ENCODE data around the gene BSN.

The BSN gene

DNA sequence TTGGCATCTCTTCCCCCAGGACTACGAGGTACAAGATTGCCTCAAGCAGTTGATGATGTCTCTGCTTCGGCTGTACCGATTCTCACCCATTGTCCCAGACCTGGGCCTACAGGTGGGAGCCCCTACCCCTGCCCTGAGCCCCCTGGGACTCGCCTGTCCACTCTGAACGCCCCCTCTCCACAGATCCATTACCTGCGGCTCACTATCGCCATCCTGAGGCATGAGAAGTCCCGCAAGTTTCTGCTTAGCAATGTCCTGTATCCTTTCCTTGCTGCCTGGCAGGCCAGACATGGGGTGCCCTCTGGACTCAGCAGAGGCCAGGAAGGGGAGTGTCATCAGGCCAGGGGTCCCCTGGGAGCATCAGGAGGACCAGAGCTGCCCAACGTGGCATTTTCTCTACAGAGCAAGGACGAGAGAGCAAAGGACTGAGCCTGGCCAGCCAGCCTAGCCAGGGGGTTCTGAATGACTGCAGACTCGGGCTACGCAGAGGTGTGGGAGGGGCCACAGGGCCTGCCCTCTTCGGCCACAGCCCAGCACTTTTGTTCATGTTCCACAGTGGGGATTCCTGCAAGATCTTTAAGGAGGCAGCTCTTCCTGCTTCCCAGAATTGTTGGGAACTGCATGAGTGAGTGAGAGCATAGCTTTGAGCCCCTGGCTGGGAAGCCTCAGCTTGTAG is 146.3 kb downstream of the BSN start:
- no peak for DNase-seq

DNA sequence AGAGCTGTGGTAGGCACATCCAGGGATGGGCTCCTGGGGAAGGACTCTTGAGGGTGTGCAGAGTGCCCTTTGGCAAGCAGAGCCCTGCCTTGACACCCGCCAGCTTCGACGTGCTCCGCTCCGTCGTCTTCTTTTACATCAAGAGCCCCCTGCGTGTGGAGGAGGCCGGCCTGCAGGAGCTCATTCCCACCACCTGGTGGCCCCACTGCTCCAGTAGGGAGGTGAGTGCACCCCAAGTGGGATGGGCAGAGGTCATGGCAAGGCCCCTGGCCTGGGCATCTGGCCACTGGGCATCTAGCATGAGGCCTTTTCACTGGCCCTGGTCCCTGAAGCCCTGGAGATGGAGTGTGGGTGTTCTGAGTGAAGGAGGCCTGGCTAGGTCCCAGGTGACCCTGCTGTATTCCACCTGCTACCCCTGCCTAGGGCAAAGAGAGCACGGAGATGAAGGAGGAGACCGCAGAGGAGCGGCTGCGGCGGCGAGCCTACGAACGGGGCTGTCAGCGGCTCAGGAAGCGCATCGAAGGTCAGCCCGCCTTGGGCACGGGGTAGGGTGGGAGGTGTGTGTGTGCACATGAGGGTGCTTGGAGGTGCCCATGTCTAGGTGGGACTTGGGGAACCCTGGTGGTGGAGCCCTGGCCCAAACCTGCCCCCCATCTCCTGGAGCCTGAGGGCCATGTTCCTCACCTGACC is 147.3 kb downstream of the BSN start:
- no peak for DNase-seq

DNA sequence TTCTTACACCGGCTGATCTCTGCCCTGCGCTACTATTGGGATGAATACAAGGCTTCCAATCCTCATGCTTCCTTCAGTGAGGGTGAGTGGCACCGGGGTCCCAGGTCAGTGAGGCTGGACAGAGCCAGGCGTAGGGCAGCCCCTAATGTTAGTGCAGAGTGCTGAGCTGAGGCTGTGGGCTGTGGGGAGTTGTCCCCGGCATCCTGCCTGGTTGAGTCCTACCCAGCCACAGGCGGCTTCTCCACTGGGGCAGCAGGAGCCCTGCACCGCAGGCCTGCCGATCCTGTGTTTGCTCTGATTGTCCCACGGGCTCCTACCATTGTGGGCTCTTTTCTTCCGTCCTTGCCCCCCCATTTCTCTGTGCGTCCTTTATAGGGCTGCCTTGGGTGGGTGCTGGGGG is 148.4 kb downstream of the BSN start:
- no peak for DNase-seq

DNA sequence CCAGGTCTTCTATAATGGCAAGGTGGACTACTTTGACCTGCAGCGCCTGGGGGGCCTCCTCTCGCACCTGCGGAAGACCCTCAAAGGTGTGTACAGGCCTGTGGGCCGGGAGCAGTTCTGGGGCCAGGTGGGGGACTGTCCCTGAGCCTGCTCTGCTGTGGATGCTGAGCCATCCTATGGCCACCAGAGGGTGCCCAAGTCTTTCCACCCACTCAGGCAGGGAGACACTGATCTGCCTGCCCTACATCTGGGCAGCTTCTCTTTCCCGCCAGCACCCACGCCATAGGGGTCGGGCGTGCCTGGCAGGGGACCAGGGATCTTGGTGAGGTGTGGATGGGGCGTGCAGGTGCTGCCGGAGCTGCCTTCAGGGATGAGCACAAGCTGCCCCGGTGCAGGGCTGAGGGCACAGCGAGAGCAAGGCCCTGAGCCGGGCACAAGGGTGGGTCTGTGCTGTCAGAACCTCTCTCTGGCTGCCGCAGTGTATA is 149.2 kb downstream of the BSN start:
- DNase-seq = peak; percentile 17

DNA sequence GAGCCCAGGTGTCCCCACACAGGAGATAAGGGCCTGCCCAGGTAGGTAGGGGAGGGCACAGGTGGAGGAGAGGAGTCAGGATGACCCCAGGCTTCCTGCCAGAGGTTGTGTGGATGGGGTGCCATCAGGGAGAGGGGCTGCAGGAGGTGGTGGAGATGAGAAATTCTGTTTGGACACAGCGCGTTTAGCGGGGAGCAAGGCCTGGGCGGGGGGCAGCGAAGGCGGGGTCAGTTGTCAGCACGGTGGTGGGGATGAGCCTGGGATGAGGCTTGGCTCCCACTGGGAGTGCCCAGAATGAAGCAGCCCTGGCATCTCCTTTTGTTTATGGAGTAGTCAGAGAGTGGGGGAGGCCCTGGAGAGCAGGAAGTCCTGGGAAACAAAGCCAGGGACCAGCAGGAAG is 149.7 kb downstream of the BSN start:
- DNase-seq = no peak

DNA sequence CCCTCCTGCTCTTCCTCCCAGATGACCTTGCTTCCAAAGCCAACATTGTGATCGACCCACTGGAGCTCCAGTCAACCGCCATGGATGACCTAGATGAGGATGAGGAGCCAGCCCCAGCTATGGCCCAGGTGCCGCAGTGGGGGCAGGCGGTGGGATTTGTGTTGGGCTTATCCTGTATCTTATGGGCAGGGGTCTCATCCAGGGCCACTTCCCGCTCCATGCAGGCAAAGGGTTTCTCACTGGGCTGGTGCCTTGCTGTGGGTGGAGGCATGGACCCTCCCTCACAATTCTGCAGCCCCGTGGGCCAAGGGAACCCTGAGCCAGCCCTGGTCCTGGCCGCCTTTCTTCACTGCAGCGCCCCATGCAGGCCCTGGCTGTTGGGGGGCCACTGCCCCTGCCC is 150.4 kb downstream of the BSN start:
- DNase-seq = no peak

DNA sequence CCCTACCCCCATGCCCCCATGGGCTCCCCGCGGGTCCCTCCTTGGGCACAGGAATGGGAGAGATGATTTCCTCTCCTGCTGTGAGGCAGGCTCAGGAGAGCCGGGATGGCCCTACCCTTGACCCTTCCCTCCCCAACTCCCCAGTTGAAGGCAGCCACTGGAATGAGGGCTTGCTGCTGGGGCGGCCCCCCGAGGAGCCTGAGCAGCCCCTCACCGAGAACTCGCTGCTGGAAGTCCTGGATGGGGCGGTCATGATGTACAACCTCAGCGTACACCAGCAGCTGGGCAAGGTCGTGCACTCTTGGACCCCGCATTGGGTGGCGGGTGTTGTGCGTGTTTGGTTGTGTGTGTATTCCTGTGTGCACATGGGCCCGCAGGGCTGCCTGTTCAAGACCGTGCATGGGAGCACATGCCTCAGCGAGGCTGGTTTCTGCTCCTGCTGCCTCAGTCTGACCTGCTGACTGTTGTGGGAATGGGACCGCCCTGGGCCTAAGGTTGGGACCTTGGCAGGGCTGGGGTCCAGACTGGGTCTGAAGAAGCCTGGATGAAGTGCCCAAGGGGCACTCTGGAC is 151.2 kb downstream of the BSN start:
- DNase-seq = no peak

DNA sequence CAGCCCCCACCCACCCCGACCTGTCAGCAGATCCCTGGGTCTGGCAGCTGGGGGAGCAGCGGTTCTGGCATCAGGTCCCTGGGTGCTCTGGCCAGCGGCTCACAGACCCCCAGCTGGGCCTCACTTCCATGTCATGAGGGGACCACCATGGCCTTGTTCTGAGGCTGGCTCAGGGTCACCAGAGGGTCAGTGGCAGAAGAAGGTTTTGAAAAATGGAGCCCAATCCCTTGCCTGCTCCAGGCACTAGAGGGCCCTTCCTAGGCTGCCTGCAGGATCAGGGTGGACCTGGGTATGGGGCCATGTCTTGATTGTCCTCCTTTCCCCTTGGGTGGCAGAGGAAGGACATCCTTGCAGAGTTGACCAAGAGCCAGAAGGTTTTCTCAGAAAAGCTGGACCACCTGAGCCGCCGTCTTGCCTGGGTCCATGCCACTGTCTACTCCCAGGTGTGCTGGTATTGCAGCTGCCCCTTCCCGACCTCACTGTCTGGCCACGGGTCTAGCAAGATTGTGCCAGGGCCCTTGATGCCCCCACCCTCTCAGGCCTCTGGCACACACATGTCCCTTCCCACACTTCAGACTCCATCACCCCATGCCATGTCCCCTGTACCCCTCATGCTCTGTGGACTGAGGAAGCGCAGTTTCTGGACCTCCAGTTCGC is 152.3 kb downstream of the BSN start:
- DNase-seq = no peak

DNA sequence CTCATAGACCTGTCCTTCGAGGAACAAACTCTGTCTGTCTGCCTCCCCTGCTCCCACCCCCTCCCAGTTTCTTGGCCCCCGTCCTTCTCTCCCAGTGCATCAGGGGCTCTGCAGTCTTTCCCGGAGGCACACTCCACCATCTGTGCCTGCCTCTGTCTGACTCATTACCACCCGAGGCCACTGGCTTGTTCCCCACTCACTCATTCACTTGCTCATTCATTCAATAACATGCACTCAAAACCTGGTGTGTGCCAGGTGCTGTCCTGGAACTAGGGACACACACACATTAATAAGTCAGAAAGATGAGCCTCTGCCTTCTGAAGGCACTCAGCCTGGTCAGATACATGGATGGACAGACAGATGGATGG is 152.8 kb downstream of the BSN start:
- no peak for DNase-seq

DNA sequence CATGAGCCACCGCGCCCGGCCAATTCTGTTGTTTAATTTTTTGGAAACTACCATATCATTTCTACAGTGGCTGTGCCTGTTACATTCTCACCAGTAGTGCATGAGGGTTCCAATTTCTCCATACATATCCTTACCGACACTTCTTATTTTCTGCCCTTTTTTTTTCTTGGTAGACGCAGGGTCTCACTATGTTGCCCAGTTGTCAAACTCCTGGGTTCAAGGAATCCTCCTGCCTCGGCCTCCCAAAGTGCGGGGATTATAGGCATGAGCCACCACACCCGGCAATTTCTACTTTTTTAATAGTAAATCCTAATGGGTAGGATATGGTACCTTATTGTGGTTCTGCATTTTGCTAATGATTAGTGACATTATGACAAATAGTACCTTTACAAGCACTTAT is 155.6 kb downstream of the BSN start:
- no peak for DNase-seq

DNA sequence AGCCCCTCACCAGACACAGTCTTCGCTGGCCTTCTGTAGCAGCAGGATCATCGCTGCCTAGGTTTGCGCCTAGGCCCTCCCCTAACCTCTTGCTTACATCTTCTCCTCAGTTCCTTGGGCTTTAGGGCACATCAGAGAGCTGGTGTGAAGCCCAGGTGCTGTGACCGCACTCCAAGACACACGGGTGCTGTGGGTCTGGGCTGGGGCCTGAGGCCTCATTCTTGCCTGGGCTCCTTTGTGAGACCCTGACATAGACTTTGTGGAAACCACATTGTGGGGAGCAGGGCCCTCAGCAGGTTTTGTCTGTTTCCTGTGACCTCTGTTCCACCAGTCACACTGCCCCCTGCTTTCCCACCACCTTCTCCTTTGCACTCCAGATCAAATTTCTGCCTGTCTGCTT is 157.2 kb downstream of the BSN start:
- DNase-seq = no peak

DNA sequence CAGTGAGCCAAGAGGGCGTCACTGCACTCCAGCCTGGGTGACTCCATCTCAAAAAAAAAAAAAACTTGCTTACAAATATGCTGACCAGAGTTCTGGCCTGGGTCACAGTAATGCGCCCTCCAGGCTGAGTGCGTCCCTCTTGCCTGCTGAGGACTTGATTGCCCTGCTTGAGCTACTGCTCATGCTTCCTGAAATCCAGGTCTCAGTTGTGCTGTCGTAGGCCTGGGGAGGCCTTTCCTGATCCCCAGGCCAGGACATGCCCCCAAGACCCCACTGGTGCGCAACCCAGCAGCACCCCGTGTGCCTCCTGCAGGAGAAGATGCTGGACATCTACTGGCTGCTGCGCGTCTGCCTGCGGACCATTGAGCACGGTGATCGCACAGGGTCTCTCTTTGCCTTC is 157.9 kb downstream of the BSN start:
- DNase-seq = no peak

DNA sequence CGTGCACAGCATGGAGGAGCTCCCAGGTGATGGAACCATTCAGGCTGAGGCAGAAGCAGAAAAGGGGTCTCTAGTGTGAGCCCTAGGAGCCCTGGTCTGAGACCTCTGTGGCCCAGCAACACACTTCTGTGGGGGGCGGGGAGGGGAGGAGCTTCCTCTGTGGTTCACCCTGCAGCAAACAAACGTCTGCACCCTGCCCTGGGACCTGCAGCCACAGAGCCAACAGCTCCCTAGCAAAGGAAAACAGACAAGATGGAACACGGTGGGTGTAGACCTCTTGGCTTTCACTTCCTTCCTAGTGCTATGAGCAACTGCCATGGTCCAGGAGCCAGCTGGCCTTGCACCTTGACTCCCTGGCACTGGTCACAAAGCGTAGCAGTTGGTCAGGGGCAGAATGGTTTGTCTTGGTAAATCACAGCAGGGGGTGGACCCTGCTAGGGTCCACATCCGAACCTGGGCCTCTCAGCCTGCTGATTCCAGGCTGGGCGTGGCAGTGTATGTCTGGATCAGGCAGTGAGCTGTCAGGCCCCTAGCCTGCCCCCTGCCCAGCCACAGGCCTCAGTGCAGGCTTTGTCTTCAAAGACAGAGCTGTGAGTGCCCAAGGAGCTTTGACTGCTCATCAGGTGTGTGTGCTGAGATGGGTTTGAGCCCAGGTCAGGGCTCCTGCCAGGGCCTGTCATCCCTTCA is 158.5 kb downstream of the BSN start:
- no peak for DNase-seq

DNA sequence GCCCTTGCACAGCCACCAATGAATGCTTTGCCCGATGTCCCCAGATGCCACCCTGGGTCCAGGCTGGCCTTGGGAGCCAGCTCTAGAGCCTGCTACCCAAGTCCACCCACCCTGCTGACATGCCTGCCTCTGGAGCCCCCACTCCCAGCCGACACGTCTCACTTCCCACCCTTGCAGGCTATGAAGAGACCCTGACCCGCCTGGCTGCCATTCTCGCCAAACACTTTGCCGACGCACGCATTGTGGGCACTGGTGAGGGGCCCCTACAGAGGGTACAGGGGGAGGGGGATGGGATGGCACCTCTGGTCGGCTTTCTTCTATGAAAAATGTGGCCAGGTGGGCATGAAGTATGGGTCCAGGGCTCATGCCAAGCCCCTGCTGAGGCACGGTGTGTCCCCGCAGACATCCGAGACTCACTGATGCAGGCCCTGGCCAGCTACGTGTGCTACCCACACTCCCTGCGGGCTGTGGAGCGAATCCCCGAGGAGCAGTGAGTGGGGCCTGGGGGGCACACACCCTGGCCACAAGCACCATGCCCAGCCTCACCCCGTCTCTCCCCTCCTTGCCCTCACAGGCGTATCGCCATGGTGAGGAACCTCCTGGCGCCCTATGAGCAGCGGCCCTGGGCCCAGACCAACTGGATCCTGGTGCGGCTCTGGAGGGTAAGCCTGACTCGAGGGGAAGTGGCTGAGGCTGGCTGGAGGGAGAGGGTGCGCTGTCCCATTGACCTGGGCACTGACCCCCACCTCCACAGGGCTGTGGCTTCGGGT is 159.2 kb downstream of the BSN start:
- DNase-seq = no peak

DNA sequence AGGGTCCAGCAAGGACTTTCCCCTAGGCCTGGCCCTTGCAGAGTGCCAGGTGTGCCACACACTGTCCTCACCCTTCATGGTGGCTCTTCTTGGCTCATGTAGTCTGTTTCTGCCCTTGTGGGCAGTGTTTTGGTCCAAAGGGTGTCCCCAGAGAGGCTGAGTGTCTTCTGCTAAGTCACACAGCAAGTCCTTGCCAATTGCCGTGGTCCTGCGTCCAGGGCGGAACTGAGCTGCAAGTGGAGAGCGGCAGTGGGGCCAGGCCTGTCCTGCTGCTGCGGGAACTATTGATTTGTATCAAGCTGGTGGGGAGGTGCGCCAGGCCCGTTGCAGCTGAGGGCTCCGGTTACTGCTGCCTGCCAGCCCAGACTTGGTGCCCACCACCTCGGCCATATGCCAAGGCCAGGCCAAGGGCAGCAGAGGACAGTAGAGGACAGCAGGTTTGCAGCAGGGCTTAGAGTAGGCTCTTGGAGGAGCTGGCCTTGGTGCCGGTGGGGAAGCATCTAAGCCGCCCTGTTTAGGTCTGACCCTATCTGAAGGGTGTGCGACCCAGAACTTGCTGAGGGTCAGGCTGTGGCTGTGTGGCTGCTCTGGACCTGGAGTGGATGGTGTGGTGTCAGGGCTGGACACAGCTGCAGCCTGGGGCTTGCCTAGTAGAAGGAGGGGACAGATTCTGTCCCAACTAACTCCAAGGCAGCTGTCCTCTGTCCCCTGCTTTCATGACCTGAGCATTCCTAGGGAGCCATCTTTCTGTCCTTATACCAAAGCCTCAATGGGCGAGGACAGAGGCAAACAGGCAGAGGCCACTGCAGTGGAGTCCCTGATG is 160.7 kb downstream of the BSN start:
- DNase-seq = no peak

DNA sequence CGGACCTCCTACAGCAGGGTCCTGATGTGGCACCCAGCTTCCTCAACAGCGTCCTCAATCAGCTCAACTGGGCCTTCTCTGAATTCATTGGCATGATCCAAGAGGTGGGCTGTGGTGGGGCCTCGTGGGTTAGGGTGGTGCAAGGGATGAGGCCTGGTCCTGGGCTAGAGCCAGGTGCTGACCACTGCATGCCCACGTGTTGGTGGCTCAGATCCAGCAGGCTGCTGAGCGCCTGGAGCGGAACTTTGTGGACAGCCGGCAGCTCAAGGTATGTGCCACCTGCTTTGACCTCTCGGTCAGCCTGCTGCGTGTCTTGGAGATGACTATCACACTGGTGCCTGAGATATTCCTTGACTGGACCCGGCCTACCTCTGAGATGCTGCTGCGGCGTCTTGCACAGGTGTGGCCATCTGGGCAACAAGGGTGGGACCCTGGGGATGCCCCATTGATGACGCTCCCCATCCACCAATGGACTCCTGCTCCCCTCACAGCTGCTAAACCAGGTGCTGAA is 161.4 kb downstream of the BSN start:
- DNase-seq = no peak

DNA sequence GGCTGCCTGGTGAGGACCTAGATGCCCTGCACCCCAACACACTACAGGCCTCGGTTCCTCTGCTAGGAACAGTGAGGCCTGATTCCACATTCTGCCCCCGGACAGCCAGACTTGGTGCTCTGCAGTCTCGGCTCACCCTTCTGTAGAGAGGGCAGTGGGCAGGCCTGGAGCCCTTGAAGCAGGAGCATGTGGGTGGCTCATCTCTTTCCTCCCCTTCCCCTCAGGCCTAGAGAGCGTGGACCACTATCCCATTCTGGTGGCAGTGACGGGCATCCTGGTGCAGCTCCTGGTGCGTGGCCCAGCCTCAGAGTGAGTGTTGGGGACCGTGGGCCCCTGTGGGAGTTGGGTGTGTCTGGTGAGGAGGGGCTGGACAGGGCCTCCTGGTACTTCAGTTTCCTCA is 161.9 kb downstream of the BSN start:
- no peak for DNase-seq

DNA sequence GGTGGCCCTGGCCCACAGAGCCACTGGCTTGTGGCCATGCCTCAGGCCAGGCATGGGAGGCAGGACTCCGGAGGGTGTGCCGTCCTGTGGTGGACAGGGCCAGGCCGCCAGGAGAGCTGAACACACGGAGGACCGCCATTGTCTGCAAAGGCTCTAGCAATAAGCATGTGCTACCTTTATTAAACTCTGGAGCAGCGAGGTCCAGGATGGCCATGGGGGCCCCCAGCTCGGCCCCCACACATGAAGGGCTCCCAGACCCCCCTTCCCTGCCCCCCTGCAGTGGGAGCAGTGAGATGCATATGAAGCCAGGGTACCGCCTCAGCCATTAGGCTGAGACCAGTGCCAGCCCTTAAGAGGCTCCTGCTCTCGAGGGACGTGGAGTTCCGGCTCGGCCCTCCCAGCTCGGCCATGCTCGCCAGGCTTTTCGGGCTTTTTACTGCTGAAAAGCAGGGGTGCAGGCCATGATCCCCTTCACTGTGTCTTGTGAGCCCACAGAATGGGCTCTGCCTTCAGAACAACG is 162.5 kb downstream of the BSN start:
- DNase-seq = no peak

DNA sequence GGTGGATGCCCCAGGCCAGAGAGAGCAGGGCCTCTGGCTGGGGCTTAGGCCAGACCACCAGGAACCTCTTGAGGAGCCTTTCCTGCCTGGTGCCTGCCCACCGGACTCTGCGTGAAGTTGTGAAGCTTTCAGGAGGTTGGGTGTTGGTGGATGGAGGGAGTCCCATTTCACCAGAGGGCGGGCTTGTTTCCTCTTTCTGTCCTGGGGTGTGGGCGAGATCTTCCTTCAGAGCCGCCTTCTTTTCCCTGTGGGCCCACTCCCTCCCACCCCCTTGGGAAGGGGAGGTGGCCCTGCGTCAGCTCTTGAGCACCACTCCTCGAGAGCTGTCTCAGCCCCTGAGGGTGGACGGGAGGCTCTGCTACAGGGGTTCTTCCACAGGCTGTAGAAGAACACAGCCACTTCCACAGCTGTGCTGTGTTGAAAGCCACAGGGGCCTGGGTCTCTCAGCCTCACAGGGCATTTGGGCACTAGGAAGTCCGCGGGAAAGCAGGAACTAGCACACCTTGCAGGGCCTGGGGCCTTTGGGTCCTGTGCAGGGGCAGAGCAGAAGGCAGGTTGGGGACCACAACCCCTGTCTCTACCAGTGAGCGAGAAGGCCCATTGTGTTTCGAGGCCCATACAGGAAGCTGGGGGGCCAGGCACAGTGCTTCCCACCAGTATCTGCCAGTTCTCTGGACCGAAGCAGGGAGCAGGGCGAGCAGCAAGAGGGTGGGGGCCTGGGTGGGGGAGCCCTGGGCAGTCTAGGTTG is 163.1 kb downstream of the BSN start:
- no peak for DNase-seq

Data from DMS79 treated with DMSO at 0.1 percent for 48 hours (cell line).